Mesendoderm (in vitro differentiated cells): Measurements from ENCODE around the gene SNAPC2.

Source experiments
- DNase-seq: peaks from one replicate; pipeline ENCODE4 v3.0.0; 2013
- H2AK5ac ChIP-seq: 2 replicates; pipeline ENCODE4 v1.6.1; 2013; ENCODE audit warnings: low read length, inconsistent platforms
- H2BK120ac ChIP-seq: 2 replicates; pipeline ENCODE4 v1.6.1; 2013; ENCODE audit warnings: low read depth, mild to moderate bottlenecking, low read length, moderate library complexity, mixed read lengths
- H2BK15ac ChIP-seq: replicated peaks from 2 replicates; pipeline ENCODE4 v1.6.1; 2013; ENCODE audit warnings: low read depth, mild to moderate bottlenecking, moderate library complexity
- H2BK5ac ChIP-seq: 2 replicates; pipeline ENCODE4 v1.6.1; 2013; ENCODE audit warnings: low read length, inconsistent platforms
- H3K18ac ChIP-seq: 2 replicates; pipeline ENCODE4 v1.6.1; 2013; ENCODE audit warnings: mild to moderate bottlenecking, low read length, mixed read lengths
- H3K23ac ChIP-seq: one replicate; pipeline ENCODE4 v1.6.1; 2013; ENCODE audit warnings: low read length
- H3K27ac ChIP-seq: 2 replicates; pipeline ENCODE4 v1.5.1; 2013; ENCODE audit warnings: low read depth, mild to moderate bottlenecking, inconsistent platforms, low read length, moderate library complexity
- H3K27me3 ChIP-seq: 2 replicates; pipeline ENCODE4 v1.6.1; 2013; ENCODE audit warnings: low read length, control low read depth, mild to moderate bottlenecking, inconsistent platforms; ENCODE audit not compliant: insufficient read depth, poor library complexity
- H3K36me3 ChIP-seq: 2 replicates; pipeline ENCODE4 v1.6.1; 2013; ENCODE audit warnings: low read length, inconsistent platforms; ENCODE audit not compliant: control insufficient read depth, insufficient read depth
- H3K4ac ChIP-seq: one replicate; pipeline ENCODE4 v1.6.1; 2013; ENCODE audit warnings: low read depth, mild to moderate bottlenecking, low read length, moderate library complexity
- H3K4me1 ChIP-seq: 2 replicates; pipeline ENCODE4 v1.6.1; 2013; ENCODE audit warnings: low read depth, low read length, inconsistent platforms; ENCODE audit not compliant: control insufficient read depth
- H3K4me2 ChIP-seq: 2 replicates; pipeline ENCODE4 v1.6.1; 2013; ENCODE audit warnings: low read length
- H3K4me3 ChIP-seq: 2 replicates; pipeline ENCODE4 v1.5.1; 2013; ENCODE audit warnings: mild to moderate bottlenecking, low read length
- H3K56ac ChIP-seq: one replicate; pipeline ENCODE4 v1.6.1; 2013; ENCODE audit warnings: low read length
- H3K79me1 ChIP-seq: 2 replicates; pipeline ENCODE4 v1.6.1; 2013; ENCODE audit warnings: low read length, inconsistent platforms
- H3K79me2 ChIP-seq: 2 replicates; pipeline ENCODE4 v1.6.1; 2013; ENCODE audit warnings: mild to moderate bottlenecking, low read length; ENCODE audit not compliant: control insufficient read depth, insufficient read depth
- H3K9ac ChIP-seq: 2 replicates; pipeline ENCODE4 v1.6.1; 2013; ENCODE audit warnings: low read length, inconsistent platforms
- H4K5ac ChIP-seq: one replicate; pipeline ENCODE4 v1.6.1; 2013; ENCODE audit warnings: low read length
- H4K8ac ChIP-seq: one replicate; pipeline ENCODE4 v1.6.1; 2013; ENCODE audit warnings: low read depth, mild to moderate bottlenecking, control low read depth, low read length, moderate library complexity
- WGBS: extraction: QIAGEN DNeasy Blood & Tissue Kit; methylation state at CpG from one replicate; pipeline ENCODE4 v1.1.7; 2013; ENCODE audit warnings: low lambda C conversion rate, missing lambda C conversion rate; ENCODE audit not compliant: insufficient coverage; ENCODE audit errors: extremely low coverage; 5-methylcytosine and 5-hydroxymethylcytosine counted together

Gene SNAPC2

GRCh38 chr19:7921302-7921966, 1.3 kb downstream of the SNAPC2 start:
- H3K4me1 ChIP-seq, result peaks cover 2% of the 10 kb centered on the region
- no peaks in the 10 kb centered on the region for H3K36me3 ChIP-seq
- no peaks in the 10 kb centered on the region for H3K79me1 ChIP-seq
- no peak overlapping the region for H3K18ac ChIP-seq
- no peak overlapping the region for H4K8ac ChIP-seq
- H2BK15ac ChIP-seq, result no peak overlapping the region
- no peak overlapping the region for H2BK5ac ChIP-seq
- no peak overlapping the region for H2AK5ac ChIP-seq
- H3K23ac ChIP-seq, result no peak overlapping the region
- peak overlapping the region; percentile 63 for H3K56ac ChIP-seq
- no peaks in the 10 kb centered on the region for H3K79me2 ChIP-seq
- H3K4me3 ChIP-seq, result no peak overlapping the region
- no peak overlapping the region for H2BK120ac ChIP-seq
- H3K4ac ChIP-seq, result no peak overlapping the region
- peaks cover 9% of the 10 kb centered on the region for H3K27me3 ChIP-seq
- H4K5ac ChIP-seq, result no peak overlapping the region
- peak overlapping the region; percentile 43 for H3K4me2 ChIP-seq
- H3K9ac ChIP-seq, result peak overlapping the region; percentile 48
- DNase-seq, result no peak
- WGBS, result no CpG with 5 or more reads among the region's 17 CpGs
- peak overlapping the region; percentile 11 for H3K27ac ChIP-seq

GRCh38 chr19:7921967-7922835, 2.1 kb downstream of the SNAPC2 start:
- H3K18ac ChIP-seq, result no peak overlapping the region
- no peak overlapping the region for H2AK5ac ChIP-seq
- H3K56ac ChIP-seq, result no peak overlapping the region
- no peak overlapping the region for H4K5ac ChIP-seq
- H3K23ac ChIP-seq, result no peak overlapping the region
- no CpG with 5 or more reads among the region's 31 CpGs for WGBS
- H2BK120ac ChIP-seq, result no peak overlapping the region
- H3K27me3 ChIP-seq, result peaks cover 1% of the 10 kb centered on the region
- no peaks in the 10 kb centered on the region for H3K36me3 ChIP-seq
- DNase-seq, result no peak
- no peak overlapping the region for H4K8ac ChIP-seq
- H3K9ac ChIP-seq, result no peak overlapping the region
- no peak overlapping the region for H3K27ac ChIP-seq
- H3K4me2 ChIP-seq, result no peak overlapping the region
- H3K79me1 ChIP-seq, result no peaks in the 10 kb centered on the region
- H3K4ac ChIP-seq, result no peak overlapping the region
- H3K79me2 ChIP-seq, result no peaks in the 10 kb centered on the region
- H3K4me1 ChIP-seq, result peaks cover 2% of the 10 kb centered on the region
- no peak overlapping the region for H2BK15ac ChIP-seq
- no peak overlapping the region for H2BK5ac ChIP-seq
- no peak overlapping the region for H3K4me3 ChIP-seq

GRCh38 chr19:7922836-7923195, 2.7 kb downstream of the SNAPC2 start:
- H3K56ac ChIP-seq, result no peak overlapping the region
- H3K79me1 ChIP-seq, result no peaks in the 10 kb centered on the region
- H2BK5ac ChIP-seq, result no peak overlapping the region
- H3K23ac ChIP-seq, result no peak overlapping the region
- no peaks in the 10 kb centered on the region for H3K36me3 ChIP-seq
- H3K4me1 ChIP-seq, result peaks cover 2% of the 10 kb centered on the region
- H3K4ac ChIP-seq, result no peak overlapping the region
- no peak overlapping the region for H4K8ac ChIP-seq
- no peak overlapping the region for H3K4me3 ChIP-seq
- WGBS, result no CpG with 5 or more reads among the region's 8 CpGs
- no peak overlapping the region for H4K5ac ChIP-seq
- no peak overlapping the region for H3K9ac ChIP-seq
- H2BK15ac ChIP-seq, result no peak overlapping the region
- no peak overlapping the region for H3K4me2 ChIP-seq
- no peak overlapping the region for H2AK5ac ChIP-seq
- H3K27ac ChIP-seq, result no peak overlapping the region
- no peaks in the 10 kb centered on the region for H3K27me3 ChIP-seq
- H2BK120ac ChIP-seq, result no peak overlapping the region
- no peak overlapping the region for H3K18ac ChIP-seq
- H3K79me2 ChIP-seq, result no peaks in the 10 kb centered on the region
- no peak for DNase-seq

- no peak for DNase-seq
- Histone ChIP-seq H3K56ac (no peak overlapping the region), H2AK5ac (no peak overlapping the region), H3K18ac (no peak overlapping the region), H3K27ac (no peak overlapping the region), H3K4me2 (no peak overlapping the region), H4K8ac (no peak overlapping the region), H2BK15ac (no peak overlapping the region), H4K5ac (no peak overlapping the region), H3K4me1 (peaks cover 2% of the 10 kb centered on the region), H2BK5ac (no peak overlapping the region), H3K9ac (no peak overlapping the region), H3K4ac (no peak overlapping the region), H3K36me3 (no peaks in the 10 kb centered on the region), H3K4me3 (no peak overlapping the region), H2BK120ac (no peak overlapping the region), H3K27me3 (no peaks in the 10 kb centered on the region), H3K79me1 (no peaks in the 10 kb centered on the region), H3K79me2 (no peaks in the 10 kb centered on the region), H3K23ac (no peak overlapping the region)
- WGBS, result no CpG with 5 or more reads among the region's 31 CpGs
Observed at GRCh38 chr19:7923295-7924191, 3.4 kb downstream of the SNAPC2 start.

- DNase-seq, result no peak
- Histone ChIP-seq H3K27me3 (no peaks in the 10 kb centered on the region), H2AK5ac (no peak overlapping the region), H2BK15ac (no peak overlapping the region), H3K18ac (no peak overlapping the region), H4K5ac (no peak overlapping the region), H2BK120ac (no peak overlapping the region), H4K8ac (no peak overlapping the region), H3K4me3 (no peak overlapping the region), H3K4me1 (peaks cover 2% of the 10 kb centered on the region), H3K9ac (no peak overlapping the region), H3K4ac (no peak overlapping the region), H3K27ac (no peak overlapping the region), H3K36me3 (no peaks in the 10 kb centered on the region), H3K56ac (no peak overlapping the region), H3K23ac (no peak overlapping the region), H2BK5ac (no peak overlapping the region), H3K4me2 (no peak overlapping the region), H3K79me1 (no peaks in the 10 kb centered on the region), H3K79me2 (no peaks in the 10 kb centered on the region)
- no CpG with 5 or more reads among the region's 12 CpGs for WGBS
Observed at GRCh38 chr19:7924241-7924640, 4.1 kb downstream of the SNAPC2 start.
